ENCODE data around the gene TVP23A. TPM values are rescaled to one million over a fixed set of nuclear protein-coding genes. Genes with fewer than 3 reads are reported as not detected.

TVP23A gene
- total RNA-seq, 1 experiment from 2014 or later = not detected

DNA sequence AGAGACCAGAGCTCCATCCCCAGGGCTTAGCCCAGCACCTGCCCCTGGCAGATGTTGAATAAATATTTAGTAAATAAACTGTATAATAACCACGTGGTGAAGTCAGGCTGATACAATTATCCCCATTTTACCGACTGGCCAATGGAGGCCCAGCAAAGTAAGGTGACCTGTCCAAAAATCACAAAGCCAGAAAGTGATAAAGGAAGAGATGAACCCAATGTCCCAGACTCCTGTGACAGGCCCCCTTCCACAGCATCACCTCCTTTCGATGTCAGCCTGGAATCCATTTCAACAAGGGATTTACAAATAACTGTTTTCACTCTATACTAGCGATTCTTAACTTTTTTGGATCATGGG lies 5.5 kb downstream of the TVP23A start:
- no peak overlapping the region for H3K4me2 ChIP-seq (ENCODE audit: low read length)
- no peaks in the 10 kb centered on the region for H3K9me3 ChIP-seq (ENCODE audit: low read length)
- no peaks in the 10 kb centered on the region for H3K27me3 ChIP-seq (ENCODE audit: low read length)
- no peaks in the 10 kb centered on the region for H3F3A ChIP-seq (ENCODE audit: low read length, unreplicated experiment)
- no peaks in the 10 kb centered on the region for H3K4me1 ChIP-seq (ENCODE audit: insufficient read depth, low read length)
- no peaks in the 10 kb centered on the region for H3K9me2 ChIP-seq (replicated peaks; ENCODE audit: low read length)
- no peak for ATAC-seq
- no peak overlapping the region for H3K4me3 ChIP-seq (ENCODE audit: low read length)
- no peaks in the 10 kb centered on the region for H3K36me3 ChIP-seq (ENCODE audit: low read depth, low read length)
- no peak overlapping the region for H2AFZ ChIP-seq (ENCODE audit: low read length)
- no peak overlapping the region for H3K27ac ChIP-seq (ENCODE audit: low read length)
- ChIA-PET CTCF (no interaction called here), POLR2A (ENCODE audit: unreplicated experiment) (no interaction called here)
- intact Hi-C loops (cut with micrococcal nuclease) = no loop called here
- no peak for DNase-seq
- BruUV-seq (replicated peaks) = no TSS peak
- H3K79me2 ChIP-seq (ENCODE audit: low read length) = no peaks in the 10 kb centered on the region
- TF ChIP-seq CTCF (conservative IDR thresholded peaks at IDR 0.05; ENCODE audit: low read depth, low read length) (no peak), EZH2 (IDR thresholded peaks at IDR 0.05; ENCODE audit: low read length, unreplicated experiment) (no peak), EZH2phosphoT487 (IDR thresholded peaks at IDR 0.05; ENCODE audit: borderline replicate concordance, low read length) (no peak)
- no peaks in the 10 kb centered on the region for H4K20me1 ChIP-seq (ENCODE audit: low read length)
- H3K9ac ChIP-seq (ENCODE audit: low read length) = no peak overlapping the region

DNA sequence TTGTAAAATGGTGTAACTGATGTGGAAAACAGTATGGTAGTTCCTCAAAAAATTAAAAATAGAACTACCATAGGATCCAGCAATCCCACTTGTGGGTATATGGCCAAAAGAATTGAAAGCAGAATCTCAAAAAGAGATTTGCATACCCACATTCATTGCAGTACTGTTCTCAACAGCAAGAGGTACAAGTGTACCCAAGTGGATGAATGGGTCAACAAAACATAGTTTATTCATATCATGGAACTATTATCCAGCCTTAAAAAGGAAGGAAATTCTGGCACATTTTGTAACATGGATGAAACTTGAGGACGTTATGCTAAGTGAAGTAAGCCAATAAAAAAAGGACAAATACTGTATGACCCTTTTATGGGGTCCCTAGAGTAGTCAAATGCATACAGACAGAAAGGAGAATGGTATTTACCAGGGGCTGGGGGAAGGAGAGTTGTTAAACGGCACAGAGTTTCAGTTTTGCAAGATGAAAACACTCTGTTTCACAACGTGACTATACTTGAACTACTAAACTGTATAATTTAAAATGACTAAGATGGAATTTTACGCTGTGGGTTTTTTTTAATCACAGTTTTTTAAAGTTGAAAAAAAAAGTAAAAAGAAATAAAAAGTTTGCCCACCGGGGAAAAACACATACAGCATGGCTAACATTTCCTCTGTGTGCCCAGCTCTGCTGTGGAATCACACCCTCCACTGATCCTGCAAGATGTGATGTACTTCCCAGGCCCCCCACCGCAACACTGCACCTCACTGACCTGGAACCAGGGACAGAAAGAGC lies 6.1 kb downstream of the TVP23A start:
- H2AFZ ChIP-seq (ENCODE audit: low read length) = no peak overlapping the region
- H4K20me1 ChIP-seq (ENCODE audit: low read length) = no peaks in the 10 kb centered on the region
- no peak overlapping the region for H3K4me2 ChIP-seq (ENCODE audit: low read length)
- no peaks in the 10 kb centered on the region for H3K4me1 ChIP-seq (ENCODE audit: insufficient read depth, low read length)
- intact Hi-C loops (cut with micrococcal nuclease) = no loop called here
- POLR2A ChIA-PET (ENCODE audit: unreplicated experiment) = no interaction called here
- H3K4me3 ChIP-seq (ENCODE audit: low read length) = no peak overlapping the region
- no peaks in the 10 kb centered on the region for H3F3A ChIP-seq (ENCODE audit: low read length, unreplicated experiment)
- no peak overlapping the region for H3K27ac ChIP-seq (ENCODE audit: low read length)
- H3K9me2 ChIP-seq (replicated peaks; ENCODE audit: low read length) = no peaks in the 10 kb centered on the region
- DNase-seq = no peak
- no peaks in the 10 kb centered on the region for H3K36me3 ChIP-seq (ENCODE audit: low read depth, low read length)
- H3K27me3 ChIP-seq (ENCODE audit: low read length) = 0 out of 2 replicates have a peak, but pooled peaks cover 4% of the 10 kb centered on the region
- no peaks in the 10 kb centered on the region for H3K9me3 ChIP-seq (ENCODE audit: low read length)
- ATAC-seq = no peak
- no TSS peak for BruUV-seq (replicated peaks)
- no peak for TF ChIP-seq EZH2phosphoT487 (IDR thresholded peaks at IDR 0.05; ENCODE audit: borderline replicate concordance, low read length)
- TF ChIP-seq CTCF (conservative IDR thresholded peaks at IDR 0.05; ENCODE audit: low read depth, low read length) = no peak
- TF ChIP-seq EZH2 (IDR thresholded peaks at IDR 0.05; ENCODE audit: low read length, unreplicated experiment) = no peak
- H3K79me2 ChIP-seq (ENCODE audit: low read length) = no peaks in the 10 kb centered on the region
- H3K9ac ChIP-seq (ENCODE audit: low read length) = no peak overlapping the region
- CTCF ChIA-PET = no interaction called here

DNA sequence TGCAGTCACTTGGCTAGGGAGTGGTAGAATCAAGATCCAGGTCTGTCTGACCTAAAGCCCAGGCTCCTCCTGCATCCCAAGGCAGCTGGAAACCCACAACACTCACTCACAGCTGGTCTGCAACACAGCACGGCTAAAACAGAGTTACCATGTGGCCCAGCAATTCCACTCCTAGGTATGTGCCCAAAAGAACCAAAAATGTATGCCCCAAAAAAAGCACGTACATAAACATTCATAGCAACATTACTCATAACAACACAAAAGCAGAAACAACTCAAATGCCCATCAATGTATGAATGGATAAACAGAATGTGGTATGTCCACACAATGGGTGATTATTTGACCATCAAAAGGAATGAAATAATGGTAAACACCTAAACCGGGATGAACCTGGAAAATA lies 8.9 kb downstream of the TVP23A start:
- TF ChIP-seq EZH2 (IDR thresholded peaks at IDR 0.05; ENCODE audit: low read length, unreplicated experiment) (no peak), CTCF (conservative IDR thresholded peaks at IDR 0.05; ENCODE audit: low read depth, low read length) (no peak), EZH2phosphoT487 (IDR thresholded peaks at IDR 0.05; ENCODE audit: borderline replicate concordance, low read length) (no peak)
- no peaks in the 10 kb centered on the region for H3K9me2 ChIP-seq (replicated peaks; ENCODE audit: low read length)
- H3K9ac ChIP-seq (ENCODE audit: low read length) = no peak overlapping the region
- POLR2A ChIA-PET (ENCODE audit: unreplicated experiment) = no interaction called here
- H4K20me1 ChIP-seq (ENCODE audit: low read length) = no peaks in the 10 kb centered on the region
- H3K36me3 ChIP-seq (ENCODE audit: low read depth, low read length) = no peaks in the 10 kb centered on the region
- CTCF ChIA-PET = no interaction called here
- no peak overlapping the region for H3K27ac ChIP-seq (ENCODE audit: low read length)
- no peaks in the 10 kb centered on the region for H3K79me2 ChIP-seq (ENCODE audit: low read length)
- intact Hi-C loops (cut with micrococcal nuclease) = no loop called here
- H3K27me3 ChIP-seq (ENCODE audit: low read length) = peaks cover 13% of the 10 kb centered on the region; the same call in 1 of the 2 replicates
- no peak overlapping the region for H3K4me2 ChIP-seq (ENCODE audit: low read length)
- no peak for DNase-seq
- H3K4me1 ChIP-seq (ENCODE audit: insufficient read depth, low read length) = no peaks in the 10 kb centered on the region
- no peak for ATAC-seq
- H3K4me3 ChIP-seq (ENCODE audit: low read length) = no peak overlapping the region
- BruUV-seq (replicated peaks) = no TSS peak
- no peak overlapping the region for H2AFZ ChIP-seq (ENCODE audit: low read length)
- no peaks in the 10 kb centered on the region for H3K9me3 ChIP-seq (ENCODE audit: low read length)
- no peaks in the 10 kb centered on the region for H3F3A ChIP-seq (ENCODE audit: low read length, unreplicated experiment)

Data from PC-3 (cell line).